ENCODE data around the gene TMEM44.
A peak's percentile ranks its signal among the peaks of the same experiment; 100 is the strongest.
"Not testable (repeated sequence)": the region's sequence is repeated elsewhere in the genome, so short reads cannot be mapped to it uniquely, and the experiment has no call there.

Gene TMEM44

DNA sequence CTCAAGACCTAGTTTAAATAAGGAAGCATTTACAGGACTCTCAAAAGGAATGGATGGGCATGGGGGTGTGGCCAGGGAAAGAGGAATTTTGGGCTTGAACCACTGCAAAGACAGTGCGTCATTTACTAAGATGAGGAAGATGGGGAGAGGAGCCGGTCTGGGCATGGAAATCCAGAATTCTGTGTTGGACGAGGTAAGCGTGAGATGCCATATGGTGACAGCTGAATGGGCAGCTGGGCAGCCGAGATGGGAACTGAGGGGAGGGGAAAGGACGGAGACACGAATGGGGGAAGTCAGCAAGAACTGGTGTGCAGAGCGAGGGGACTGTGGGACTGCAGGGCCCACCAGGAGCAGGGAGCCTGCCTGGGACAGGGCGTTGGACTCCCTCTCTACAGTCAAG is 24.2 kb downstream of the TMEM44 start:
- no peak for DNase-seq

DNA sequence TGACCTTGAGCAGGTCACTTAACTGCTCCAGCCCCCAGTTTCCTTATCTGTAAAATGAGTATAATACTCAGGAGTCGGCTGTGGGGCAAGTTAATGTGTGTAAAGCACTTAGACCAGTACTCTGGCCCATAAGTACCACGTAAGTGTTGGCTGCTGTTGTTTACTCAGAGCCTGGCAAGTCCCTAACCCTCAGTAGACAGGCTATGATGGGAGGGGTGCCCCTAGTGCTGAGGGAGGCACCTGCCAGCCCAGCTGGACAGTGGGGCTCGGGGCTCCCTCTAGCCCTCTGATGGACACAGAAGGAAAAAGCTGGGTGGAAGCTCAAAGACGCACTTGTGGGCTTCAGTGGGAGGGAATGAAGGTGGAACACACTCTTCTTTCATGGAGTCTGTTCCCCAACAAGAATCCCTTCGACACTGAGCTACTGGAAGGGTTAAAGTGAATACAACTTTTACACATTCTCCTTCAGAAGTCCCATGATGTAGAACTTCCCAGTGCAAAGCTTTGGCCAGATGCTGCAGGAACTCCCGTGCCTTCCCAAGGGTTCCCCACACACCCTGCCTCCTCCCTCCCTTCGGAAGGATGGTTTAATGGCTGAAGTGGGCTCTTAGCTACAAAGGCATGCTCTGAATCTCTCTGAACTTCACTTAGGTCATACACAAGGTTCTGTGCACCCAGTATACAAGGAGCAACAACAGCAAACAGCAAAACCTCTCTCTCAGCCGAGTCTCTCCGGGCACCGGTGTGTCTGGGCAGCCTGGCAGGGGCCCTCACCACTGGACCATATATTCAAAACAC is 25.4 kb downstream of the TMEM44 start:
- DNase-seq: no peak

DNA sequence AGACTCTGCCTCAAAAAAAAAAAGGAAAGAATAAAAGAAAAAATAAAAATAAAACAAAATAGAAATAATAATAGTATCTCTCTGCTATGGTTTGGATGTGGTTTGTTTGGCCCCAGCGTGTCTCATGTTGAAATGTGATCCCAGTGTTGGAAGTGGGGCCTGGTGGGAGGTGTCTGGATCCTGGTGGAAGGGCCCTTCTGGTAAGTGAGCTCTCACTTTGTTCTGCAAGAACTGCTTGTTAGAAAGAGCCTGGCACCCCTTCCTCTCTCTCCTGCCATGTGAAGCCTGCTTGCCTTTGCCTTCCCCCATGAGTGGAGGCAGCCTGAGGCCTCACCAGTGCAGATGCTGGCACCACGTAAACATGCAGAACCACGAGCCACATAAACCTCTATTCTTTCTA is 26.3 kb downstream of the TMEM44 start:
- no peak for DNase-seq

DNA sequence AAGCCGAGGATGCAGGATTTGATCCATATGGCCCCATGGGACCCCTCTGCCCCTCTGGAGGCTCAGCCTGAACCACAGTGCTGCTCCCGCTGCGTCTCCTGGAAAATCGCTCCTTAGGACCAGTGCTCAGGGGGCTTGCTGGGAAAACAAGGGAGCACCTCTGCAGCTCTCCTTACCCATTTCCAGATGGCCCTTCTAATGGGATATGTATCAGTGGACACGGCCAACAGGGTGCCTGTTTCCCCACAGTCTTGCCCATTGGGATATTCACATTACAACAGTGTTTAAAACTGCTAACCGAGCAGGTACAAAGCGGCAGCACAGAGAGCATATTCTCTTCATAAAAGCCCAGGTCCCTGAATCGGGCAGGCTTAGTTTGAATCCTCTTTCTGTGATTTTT is 27.1 kb downstream of the TMEM44 start:
- DNase-seq: no peak

DNA sequence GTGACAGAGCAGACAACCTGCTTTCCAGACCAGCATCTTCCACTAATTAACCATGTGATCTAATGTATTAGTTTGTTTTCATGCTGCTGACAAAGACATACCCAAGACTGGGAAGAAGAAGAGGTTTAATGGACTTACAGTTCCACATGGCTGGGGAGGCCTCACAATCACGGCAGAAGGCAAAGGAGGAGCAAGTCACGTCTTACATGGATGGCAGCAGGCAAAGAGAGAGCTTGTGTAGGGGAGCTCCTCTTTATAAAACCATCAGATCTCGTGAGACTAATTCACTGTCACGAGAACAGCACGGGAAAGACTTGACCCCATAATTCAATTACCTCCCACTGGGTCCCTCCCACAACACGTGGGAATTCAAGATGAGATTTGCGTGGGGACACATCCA is 27.9 kb downstream of the TMEM44 start:
- DNase-seq: not testable (repeated sequence)

DNA sequence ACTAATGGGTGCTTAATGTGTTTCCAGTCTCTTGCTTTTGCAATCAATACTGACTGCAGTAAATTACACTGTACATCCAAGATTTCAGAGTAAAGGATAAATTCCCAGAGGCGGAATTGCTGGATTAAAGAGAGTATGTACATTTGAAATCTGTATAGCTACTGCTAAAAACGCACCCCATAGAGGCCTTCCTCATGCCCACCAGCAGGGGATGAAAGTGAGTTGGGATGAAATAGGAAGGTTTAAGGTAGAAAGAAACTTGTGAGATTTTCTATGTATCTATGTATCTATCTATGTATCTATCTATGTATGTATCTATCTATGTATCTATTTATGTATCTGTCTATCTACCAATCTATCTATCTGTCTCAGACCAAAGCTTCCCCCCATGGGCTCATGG is 28.4 kb downstream of the TMEM44 start:
- no peak for DNase-seq

DNA sequence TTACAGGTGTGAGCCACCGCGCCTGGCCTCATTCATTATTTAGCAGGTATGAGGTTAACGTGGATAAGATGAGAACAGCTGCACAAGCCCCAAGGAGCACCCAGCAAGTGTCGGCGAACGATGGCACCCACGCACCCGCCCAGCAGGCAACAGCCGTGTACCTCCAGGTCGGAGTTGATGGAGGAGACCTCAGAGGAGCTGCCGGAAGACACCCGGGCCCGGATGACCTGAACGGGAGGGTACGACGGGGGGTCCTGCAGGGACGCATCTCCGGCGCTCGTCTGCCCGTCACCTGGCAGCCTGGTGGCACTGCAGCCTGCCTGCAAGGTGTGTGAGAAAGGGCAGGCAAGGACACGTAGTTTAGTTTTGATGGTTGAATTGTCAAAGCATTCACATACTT is 29.1 kb downstream of the TMEM44 start:
- no peak for DNase-seq

DNA sequence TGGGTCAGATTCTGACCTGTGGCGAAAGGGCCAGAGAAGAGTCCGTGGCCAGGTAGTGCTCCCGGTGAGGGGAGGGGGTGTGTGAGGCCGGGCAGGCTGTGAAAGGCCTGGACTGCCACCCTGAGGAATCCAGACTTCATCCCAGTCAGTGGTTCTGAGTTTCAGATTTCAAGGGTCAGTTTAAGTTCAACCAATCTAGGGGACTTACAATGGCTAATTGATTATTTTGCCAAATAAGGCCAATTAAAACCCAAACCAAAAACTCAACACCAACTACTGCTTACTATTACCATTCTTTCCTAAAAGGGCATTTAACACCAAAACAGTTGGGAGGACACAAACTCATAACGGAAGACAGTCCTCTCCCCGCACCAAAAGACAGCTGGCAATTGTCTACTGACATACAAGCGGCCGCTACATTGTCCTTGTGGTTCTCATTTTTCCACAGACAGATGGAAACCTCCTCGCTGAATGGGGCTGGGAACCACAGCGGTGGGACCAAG is 30.5 kb downstream of the TMEM44 start:
- no peak for DNase-seq

DNA sequence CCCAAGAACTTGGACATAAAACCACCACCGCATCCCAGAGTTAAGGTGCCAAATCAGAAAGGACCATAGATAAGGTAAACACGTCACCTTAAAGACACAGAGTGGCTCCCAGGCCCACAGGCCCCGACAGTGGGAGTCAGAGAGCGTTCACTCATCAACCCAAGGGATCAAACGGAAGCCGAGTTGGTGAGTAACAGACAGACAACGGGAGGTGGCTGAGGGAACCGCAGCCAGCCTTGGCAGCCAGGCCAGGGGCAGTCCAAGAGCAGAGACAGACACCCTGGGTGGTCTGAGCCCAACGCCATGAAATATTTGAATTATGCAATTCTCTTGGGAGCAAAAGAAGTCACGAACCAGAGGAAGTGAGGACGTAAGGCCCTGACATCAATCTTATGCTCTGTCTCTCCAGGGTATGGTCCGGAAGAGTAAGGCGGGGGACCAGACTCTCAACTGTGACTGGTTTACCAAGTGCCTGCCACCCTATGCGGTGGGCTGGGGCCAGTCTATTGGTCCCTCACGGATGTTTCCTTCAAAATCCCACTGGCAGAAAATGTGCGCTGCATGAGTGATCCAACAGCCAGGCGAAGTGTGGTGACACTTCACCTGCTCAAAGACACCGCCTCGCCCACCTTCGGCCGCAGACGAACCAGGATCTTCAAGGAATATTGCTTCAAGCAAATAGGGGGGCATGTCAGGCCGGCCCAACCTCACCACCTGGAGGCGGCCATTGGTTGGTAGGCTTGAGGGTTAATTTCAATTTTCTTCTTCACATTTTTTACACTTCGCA is 34.3 kb downstream of the TMEM44 start:
- DNase-seq: no peak

DNA sequence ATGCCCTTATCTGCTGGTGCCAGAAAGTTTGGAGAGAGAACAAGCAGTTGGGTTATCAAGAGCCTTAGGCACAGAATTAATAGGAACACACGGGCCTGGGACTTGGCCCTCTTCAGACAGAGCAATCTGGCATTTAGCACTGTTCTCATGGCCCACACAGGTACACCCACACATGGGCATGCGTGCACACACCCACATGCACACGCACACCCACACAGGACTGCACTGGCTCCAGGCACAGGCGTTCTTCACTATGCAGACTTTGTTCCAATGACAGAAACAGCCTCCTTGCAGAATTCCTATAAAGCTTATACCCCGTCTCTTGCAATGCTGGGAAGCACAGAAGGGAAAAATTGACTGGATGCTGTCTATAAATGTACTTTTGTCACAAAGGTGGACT is 36.3 kb downstream of the TMEM44 start:
- no peak for DNase-seq

DNA sequence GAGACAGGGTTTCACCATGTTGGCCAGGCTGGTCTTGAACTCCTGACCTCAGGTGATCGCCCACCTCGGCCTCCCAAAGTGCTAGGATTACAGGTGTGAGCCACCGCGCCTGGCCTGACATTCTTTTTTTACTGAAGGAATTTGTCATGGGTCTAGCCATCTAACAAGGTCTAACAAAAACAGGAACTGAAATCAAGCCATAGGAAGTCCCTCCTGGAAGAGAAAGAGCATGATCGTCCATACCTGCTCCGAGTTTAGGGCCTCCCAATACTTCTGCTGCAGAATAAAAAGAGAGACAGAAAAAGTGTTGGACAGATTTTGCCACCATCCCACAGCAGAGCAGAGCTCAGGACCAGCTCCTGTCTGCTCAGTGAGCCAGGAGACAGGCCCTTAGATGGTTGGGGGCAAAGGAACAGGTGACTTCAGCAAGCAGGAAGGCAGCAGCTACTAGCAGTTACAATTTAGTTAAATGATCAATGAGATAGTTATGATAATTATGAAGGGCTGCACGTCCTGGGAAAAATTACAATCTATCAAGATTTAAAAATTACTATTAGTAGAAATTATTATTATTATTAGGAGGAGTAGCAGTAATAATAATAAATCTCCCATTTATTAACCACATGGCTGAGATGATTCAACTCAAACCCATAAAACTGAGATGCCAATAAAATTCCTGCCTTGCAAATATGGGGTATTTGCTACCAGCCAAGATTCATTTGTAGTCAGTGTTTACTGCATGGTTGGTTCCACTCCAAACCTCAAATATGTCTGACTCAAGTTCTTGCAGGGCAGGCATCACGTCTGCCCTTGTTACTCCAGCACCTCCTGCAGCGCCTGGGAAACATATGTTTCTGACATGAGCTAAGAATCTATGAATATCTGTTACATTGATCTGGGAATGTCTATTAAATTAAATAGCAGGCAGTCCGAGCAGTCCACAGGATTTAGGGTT is 40.1 kb downstream of the TMEM44 start:
- DNase-seq: no peak

DNA sequence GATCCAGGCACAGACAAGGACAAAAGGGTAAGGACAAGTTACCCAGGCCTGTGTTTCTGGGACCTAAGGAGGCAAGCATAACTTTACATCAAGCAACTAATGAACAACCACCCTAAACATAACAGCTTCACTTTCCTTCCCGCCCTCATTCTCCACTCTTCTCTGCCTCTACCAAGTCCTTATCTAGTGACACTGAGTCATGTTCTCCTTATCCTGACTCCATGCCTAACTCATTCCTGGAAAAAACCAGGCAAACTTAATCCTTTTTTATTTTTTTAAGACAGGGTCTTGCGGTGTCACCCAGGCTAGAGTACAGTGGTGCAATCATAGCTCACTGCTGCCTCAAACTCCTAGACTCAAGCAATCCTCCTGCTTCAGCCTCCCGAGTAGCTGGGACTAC is 44.5 kb downstream of the TMEM44 start:
- DNase-seq: no peak

DNA sequence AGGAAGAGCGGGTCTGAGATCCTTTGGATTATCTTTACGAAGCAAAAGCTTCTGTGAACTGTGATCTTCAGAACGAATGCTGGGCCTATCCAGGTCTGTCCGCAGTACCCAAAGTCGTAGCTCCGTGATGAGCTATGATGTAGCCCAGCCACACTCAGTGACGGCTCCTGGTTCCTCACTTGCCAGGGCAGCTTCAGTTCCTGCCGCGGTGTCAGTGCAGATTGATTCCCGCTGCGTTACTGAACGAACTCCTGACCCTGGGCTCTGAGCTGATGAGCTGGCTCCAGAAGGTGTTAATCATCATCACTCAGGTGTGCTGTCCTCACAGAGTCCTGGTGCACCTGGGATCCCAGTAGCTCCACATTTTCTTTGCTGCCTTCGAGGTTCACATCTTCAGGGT is 45.0 kb downstream of the TMEM44 start:
- no peak for DNase-seq

DNA sequence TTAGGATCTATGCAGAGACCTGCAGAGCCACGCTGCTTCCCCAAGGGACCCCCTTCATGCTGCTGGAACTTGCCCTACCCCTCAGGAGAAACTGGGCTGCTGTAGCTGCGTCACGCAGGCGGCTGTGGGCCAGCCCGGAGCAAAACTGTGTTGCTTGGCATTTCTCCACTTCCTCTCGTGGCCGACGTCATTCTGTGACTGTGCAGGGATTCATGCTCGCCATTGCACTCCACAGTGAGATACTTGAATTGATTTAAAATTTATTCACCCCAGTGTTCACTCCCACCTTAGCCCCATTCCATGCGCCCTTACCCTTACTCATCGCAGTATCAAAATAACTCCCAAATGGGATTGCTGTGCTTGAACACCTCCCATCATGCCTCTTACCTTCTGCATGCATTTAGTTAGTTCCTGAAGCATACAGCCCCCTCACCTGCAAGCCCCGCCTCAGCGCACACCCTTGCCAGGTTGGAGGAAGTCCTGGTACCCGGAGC is 45.7 kb downstream of the TMEM44 start:
- no peak for DNase-seq

DNA sequence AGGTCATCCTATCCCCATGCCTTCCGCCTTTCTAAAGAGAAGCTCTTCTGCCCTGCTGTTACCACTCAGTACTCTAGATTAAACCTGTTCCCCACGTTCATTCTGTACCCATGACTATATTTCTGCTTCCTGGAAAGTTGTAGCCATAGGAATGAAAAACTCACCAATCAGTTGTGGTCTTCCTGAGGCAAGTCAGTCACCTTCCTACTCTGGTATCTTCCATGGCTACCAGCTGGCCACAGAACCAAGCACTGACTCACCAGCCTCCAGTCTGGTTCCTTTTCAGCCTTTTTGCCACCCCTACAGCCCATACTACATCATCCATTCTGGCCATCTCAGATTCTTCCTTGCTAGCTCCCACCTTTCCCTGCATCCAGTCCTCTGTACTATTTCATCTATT is 46.4 kb downstream of the TMEM44 start:
- no peak for DNase-seq

DNA sequence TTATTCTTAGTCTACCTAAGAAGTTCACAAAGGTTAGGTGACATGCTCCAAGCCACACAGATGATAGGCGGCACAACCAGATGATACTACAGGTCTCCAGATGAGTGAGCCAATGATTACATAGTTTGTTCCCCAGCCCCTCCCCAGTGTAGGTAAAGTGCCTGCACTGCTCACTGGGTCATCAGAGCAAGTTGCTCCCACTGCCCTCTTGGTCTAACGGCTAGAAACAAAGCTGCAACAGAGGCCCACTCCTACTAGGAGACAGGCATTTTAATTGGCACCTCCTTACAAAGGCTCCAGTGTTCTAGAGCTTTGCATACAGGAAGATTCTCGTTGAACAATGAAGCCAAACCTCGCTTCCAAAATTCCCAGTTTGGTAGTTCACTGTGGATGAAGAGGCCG is 47.3 kb downstream of the TMEM44 start:
- DNase-seq: no peak

DNA sequence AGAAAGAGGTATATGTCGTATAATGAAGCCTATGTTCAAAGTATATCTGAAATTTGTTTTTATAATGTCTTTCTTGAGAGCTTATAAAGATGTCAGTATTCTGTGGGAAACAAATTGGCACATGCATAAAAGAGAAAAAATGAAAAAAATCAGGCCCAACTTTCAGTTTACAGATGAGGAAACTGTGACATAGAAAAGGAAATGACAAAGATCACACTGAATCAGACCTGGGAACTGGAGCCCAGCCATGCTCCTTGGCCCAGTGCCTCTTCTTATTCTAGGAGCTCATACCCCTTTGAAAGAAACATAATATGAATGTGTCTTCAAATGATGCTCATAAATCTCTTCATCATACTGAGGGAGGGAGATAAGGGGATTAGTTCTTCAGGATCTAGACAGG is 48.4 kb downstream of the TMEM44 start:
- DNase-seq: no peak

DNA sequence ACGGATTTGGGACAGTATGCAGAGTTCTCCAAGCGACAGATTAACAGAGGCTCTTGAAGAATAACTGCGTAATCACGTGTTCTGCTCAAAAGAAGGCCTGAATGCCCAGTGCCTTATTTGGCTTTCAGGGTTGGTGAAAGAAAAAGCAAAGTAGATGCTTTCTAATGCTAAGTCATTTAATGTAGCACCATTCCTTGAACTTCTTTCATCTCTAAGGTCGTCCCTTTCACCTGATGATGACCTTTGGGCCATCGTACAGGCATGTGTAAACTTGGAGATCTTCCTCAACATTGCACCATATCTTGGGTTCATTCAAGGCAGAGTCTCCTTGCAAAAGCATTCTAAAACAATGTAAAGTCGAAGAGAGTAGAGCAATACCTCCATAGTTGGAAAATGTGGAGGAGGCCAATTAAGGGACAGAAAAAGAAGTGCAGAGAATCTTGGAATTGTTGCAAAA is 48.9 kb downstream of the TMEM44 start:
- DNase-seq: no peak

DNA sequence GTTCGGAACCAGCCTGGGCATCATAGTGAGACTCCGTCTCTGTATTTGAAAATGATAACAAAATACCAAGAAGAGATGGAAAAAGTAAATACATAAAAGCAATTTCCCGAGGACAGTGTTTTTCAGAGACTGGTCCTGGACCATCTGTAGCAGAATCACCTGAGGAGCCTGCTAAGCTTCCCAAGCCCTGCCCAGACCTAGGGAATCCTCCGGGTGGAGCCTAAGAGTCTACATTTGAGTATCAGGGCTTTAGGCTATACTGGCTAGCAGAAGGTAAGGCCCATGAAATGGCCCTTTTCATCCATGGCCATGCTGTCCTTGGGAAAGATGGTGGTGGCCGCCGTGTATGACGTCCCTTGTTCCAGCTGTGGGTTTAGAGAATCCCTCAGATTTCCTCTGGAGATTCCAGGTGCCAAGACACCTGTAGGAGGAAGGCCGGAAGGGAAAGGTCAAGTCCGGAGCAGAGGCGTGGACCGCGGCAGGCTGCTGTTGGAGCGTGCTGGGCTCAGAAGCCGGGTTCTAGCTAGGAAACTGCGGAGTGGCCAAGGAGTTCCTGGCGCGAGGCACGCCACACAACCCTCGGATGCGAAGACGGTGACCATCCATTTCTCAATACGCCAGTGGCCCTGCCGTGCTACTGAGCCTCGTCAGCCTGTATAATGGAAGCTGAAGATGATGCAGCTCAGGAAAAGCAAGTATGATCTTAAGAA is 50.9 kb downstream of the TMEM44 start:
- no peak for DNase-seq

DNA sequence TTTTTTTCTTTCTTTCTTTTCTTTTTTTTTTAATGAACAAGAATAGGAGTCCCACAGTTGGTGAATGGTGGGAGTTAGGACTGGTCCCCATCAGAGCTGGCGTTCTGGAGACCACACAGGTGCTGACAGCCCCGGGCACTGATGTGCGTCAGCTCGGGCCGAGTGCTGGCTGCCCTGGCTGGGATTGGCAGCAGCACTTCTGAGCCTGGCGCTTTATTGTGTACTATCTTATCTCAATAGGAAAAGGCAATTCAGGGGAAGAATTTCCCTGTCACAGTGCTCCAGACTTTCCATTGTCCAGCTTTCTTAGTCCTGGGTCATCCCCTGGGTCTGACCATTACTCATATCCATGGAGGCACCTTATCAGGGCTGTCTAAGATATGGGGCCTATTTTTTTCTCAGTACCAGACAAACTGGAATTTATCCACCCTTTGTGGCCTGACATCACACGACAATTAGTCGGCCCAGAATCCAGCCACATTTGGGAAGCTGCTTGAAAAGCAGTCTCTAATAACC is 54.1 kb downstream of the TMEM44 start:
- DNase-seq: no peak

DNA sequence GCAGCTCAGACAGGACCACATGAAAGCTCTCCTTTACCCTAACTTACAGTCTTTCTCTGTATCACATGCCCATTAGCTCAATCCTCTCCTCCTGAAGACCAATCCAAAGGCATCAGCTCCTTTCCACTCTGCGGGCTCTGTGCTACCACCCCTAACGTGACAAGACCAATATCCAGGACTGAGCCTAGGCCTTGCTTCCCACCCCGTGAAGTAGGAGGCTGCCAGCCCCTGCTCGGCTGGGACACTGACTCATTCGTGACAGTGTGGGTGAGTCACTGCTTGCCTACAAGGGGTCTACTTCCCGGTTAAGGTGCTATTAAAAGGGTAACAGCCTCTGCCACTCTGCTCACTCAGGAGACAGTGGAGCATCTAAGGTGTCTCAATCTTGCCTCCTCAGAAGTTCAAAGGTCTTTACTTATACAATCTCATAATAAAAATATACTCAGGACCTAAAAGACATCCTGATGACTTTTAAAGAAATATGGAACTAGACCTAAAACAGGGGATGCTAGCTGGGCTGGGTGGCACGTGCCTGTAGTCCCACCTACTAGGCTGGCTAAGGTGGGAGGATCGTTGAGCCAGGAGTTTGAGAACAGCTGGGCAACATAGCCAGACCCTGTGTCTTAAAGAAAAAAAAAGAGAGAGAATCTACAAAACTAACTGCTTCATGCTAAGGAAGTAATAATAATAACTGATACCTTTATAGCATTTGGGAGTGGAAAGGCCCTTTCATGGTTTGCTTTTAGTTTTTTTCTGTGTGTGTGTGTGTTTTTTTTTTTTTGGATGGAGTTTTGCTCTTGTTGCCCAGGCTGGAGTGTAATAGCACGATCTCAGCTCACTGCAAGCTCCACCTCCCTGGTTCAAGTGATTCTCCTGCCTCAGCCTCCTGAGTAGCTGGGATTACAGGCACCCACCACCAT is 55.0 kb downstream of the TMEM44 start:
- DNase-seq: peak; percentile 33 to 46
